Lung microvascular endothelial cell (primary cell): Measurements from ENCODE around the gene RPL27. TPM values are rescaled to one million over a fixed set of nuclear protein-coding genes. Genes with fewer than 3 reads are reported as not detected.
"Not testable (repeated sequence)": the region's sequence is repeated elsewhere in the genome, so short reads cannot be mapped to it uniquely, and the experiment has no call there.

Experiments used
- DNase-seq, 2 donors: peaks; one replicate each; pipeline versions ENCODE4 v3.0.0 to v3.0.0-alpha.2; 2010; ENCODE audit warnings: low read depth in 2 of 2
- total RNA-seq: library from RNA; depleted of rRNA; stranded (reverse); fragments of >200 nt; gene quantifications from 2 replicates; pipeline ENCODE4 v1.2.1, GENCODE V29; 2014

RPL27 gene
- total RNA-seq, 1 donor from 2014 or later = 854 TPM

GRCh38 chr17:42992872-42993271 lies 5.3 kb upstream of the RPL27 start:
- no peak for DNase-seq

GRCh38 chr17:42993913-42994312 lies 4.3 kb upstream of the RPL27 start:
- not testable (repeated sequence) for DNase-seq

- DNase-seq = no peak
Measured at GRCh38 chr17:42997390-42997983, 732 bp upstream of the RPL27 start.

GRCh38 chr17:42999003-42999525 lies 845 bp downstream of the RPL27 start:
- no peak for DNase-seq

- not testable (repeated sequence) for DNase-seq
Measured at GRCh38 chr17:43000894-43001293, 2.7 kb downstream of the RPL27 start.

- DNase-seq = no peak
Measured at GRCh38 chr17:43003542-43004172, 5.4 kb downstream of the RPL27 start.

GRCh38 chr17:43006639-43007551 lies 8.7 kb downstream of the RPL27 start, which contains the start of gene IFI35:
IFI35 (plus strand) TSS chr17:43006784; CDS start chr17:43006948, 164 bp downstream.
- peak; percentile 81 to 91 for DNase-seq

GRCh38 chr17:43010667-43011308 lies 12.6 kb downstream of the RPL27 start:
- DNase-seq = peak in 1 of 2 donors; percentile 87

- no peak for DNase-seq
Measured at GRCh38 chr17:43011728-43012472, 13.7 kb downstream of the RPL27 start.

- DNase-seq = no peak
Measured at GRCh38 chr17:43013296-43013695, 15.1 kb downstream of the RPL27 start.

- DNase-seq = no peak
Measured at GRCh38 chr17:43014020-43014648, 15.9 kb downstream of the RPL27 start.

- no peak for DNase-seq
Measured at GRCh38 chr17:43014649-43015542, 16.7 kb downstream of the RPL27 start.

- peak; percentile 75 for DNase-seq
Measured at GRCh38 chr17:43015579-43015978, 17.4 kb downstream of the RPL27 start.

- DNase-seq = no peak
Measured at GRCh38 chr17:43016216-43016615, 18.0 kb downstream of the RPL27 start.

- DNase-seq = peak; percentile 43 to 59
Measured at GRCh38 chr17:43018008-43018853, 20.0 kb downstream of the RPL27 start.

- DNase-seq = no peak
Measured at GRCh38 chr17:43018932-43019331, 20.7 kb downstream of the RPL27 start.

- DNase-seq = no peak
Measured at GRCh38 chr17:43019418-43019817, 21.2 kb downstream of the RPL27 start.

GRCh38 chr17:43020030-43020621 lies 21.9 kb downstream of the RPL27 start:
- peak in 1 of 2 donors; percentile 84 for DNase-seq
